Right lobe of liver (tissue), 4 donors: ENCODE measurements around the gene PRMT6.

ENCODE experiments used
- POLR2A ChIP-seq: fragments of 450-650 bp; IDR thresholded peaks from one replicate; pipeline ENCODE4 v1.6.1; 2017; ENCODE audit warnings: antibody characterized with exemption, mild to moderate bottlenecking
- TF ChIP-seq, protein P1 (sequence below), 4 donors: fragments of 200-600 bp in 3 of 4; fragments of 450-650 bp in 1 of 4; IDR thresholded peaks; one replicate each; pipeline versions ENCODE4 v1.5.1 to v1.8.0; 2016 to 2022; ENCODE audit warnings: antibody characterized with exemption in 4 of 4, mild to moderate bottlenecking in 2 of 4
- donor health status: DM: no; HTN: no; CAD: no.
- donor health status: DM: no; HTN: no; CAD: no.
- donor health status: DM: no; HTN: yes; CAD: no.

DNA sequence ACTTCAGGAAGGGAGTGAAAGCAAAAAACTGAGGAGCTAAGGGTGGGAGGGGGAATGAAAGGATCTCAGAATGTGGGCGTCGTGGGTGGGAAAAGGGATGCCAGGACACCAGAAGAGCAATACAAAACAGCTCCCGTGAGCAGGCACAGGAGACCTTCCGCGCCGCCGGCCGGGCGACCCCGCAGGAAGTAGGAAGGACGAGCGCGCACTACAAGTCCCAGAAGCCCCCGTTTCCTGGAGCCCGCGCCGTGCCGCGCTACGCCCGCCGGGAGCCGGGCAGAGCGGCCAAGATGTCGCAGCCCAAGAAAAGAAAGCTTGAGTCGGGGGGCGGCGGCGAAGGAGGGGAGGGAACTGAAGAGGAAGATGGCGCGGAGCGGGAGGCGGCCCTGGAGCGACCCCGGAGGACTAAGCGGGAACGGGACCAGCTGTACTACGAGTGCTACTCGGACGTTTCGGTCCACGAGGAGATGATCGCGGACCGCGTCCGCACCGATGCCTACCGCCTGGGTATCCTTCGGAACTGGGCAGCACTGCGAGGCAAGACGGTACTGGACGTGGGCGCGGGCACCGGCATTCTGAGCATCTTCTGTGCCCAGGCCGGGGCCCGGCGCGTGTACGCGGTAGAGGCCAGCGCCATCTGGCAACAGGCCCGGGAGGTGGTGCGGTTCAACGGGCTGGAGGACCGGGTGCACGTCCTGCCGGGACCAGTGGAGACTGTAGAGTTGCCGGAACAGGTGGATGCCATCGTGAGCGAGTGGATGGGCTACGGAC lies at the start of gene PRMT6:
- TF ChIP-seq, protein P1, sequence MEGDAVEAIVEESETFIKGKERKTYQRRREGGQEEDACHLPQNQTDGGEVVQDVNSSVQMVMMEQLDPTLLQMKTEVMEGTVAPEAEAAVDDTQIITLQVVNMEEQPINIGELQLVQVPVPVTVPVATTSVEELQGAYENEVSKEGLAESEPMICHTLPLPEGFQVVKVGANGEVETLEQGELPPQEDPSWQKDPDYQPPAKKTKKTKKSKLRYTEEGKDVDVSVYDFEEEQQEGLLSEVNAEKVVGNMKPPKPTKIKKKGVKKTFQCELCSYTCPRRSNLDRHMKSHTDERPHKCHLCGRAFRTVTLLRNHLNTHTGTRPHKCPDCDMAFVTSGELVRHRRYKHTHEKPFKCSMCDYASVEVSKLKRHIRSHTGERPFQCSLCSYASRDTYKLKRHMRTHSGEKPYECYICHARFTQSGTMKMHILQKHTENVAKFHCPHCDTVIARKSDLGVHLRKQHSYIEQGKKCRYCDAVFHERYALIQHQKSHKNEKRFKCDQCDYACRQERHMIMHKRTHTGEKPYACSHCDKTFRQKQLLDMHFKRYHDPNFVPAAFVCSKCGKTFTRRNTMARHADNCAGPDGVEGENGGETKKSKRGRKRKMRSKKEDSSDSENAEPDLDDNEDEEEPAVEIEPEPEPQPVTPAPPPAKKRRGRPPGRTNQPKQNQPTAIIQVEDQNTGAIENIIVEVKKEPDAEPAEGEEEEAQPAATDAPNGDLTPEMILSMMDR (IDR thresholded peaks at IDR 0.05): no peak
- TF ChIP-seq POLR2A: peak; percentile 64
